GM19452 (cell line): Measurements from ENCODE around the gene EXOSC6.
"Not testable (repeated sequence)": the region's sequence is repeated elsewhere in the genome, so short reads cannot be mapped to it uniquely, and the experiment has no call there.

Experiments used
- ATAC-seq: cut with Tn5 transposase; IDR thresholded peaks from one replicate; pipeline ENCODE4 v1.9.1; 2021; ENCODE audit not compliant: unreplicated experiment

EXOSC6 gene

GRCh38 chr16:70251629-70252354, at the start of gene EXOSC6:
Gene EXOSC6 (minus strand): TSS chr16:70251940. CDS start chr16:70251900, 40 bp downstream.
- ATAC-seq: peak; percentile 85

DNA sequence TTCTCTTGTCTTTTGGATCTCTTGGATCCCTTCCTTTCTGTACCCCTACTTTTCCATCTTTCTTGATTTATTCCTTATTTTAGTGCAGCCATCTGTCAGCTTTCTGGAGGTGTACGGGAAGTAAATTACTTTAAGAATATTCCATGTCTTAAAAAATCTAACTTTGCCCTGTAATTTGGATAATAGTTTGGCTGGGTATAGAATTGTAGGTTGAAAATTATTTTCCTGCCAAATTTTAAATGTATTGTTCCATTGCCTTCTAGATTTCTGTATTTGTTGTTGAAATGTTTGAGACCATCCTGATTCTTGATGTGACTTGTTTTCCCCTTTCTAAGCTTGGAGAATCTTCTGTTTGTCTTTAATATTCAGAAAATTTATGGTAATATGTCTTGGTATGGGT, 49.4 kb upstream of the EXOSC6 start:
- ATAC-seq: no peak

- peak; percentile 71 for ATAC-seq
Measured at GRCh38 chr16:70298988-70299938, 47.5 kb upstream of the EXOSC6 start, which contains the start of gene DDX19B. Gene DDX19B (plus strand): TSS chr16:70299186. CDS start chr16:70299298, 112 bp downstream.

DNA sequence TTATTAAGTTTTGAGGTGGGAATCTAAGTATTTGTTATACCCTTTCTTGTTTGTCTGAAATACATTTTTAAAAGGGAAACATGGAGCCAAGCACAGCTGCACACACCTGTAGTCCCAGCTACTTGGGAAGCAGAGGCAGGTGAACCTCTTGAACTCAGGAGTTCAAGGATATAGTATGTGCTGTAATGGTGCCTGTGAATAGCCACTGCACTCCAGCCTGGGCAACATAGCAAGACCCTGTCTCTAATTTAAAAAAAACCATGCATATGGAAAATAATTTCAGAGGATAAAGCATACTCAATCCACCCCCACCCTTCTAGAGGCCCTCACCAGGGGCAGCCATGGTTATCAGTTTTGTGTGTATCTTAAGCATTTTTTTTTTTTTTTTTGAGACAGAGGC, 43.9 kb upstream of the EXOSC6 start:
- no peak for ATAC-seq

GRCh38 chr16:70294385-70295025, 42.8 kb upstream of the EXOSC6 start:
- ATAC-seq: no peak

- not testable (repeated sequence) for ATAC-seq
Measured at GRCh38 chr16:70292148-70292547, 40.4 kb upstream of the EXOSC6 start.

DNA sequence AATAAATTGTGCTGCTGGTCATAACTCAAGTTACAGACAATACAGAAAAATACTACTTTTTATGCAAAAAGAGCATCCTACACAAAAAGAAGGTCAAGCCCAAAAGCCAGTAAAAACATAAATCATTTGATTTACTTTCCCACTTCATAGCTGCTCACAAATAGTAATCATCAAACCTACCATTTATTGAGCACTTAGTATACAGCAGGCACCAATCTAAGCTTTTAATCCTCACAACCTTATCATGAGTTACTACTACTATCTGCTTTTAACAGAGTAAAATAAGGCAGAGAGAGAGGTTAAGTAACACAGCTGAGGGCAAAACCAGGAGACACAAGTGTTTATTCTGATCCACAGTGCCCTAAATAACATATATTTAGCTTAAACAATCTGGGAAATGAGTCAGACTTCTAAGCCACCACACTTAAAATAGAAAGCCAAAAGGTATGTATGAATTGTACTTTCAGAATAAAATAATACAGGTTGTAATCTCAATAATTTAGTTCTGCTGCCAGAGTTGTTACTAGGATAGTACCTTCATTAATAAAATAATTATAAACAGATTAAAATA, 39.3 kb upstream of the EXOSC6 start:
- no peak for ATAC-seq

DNA sequence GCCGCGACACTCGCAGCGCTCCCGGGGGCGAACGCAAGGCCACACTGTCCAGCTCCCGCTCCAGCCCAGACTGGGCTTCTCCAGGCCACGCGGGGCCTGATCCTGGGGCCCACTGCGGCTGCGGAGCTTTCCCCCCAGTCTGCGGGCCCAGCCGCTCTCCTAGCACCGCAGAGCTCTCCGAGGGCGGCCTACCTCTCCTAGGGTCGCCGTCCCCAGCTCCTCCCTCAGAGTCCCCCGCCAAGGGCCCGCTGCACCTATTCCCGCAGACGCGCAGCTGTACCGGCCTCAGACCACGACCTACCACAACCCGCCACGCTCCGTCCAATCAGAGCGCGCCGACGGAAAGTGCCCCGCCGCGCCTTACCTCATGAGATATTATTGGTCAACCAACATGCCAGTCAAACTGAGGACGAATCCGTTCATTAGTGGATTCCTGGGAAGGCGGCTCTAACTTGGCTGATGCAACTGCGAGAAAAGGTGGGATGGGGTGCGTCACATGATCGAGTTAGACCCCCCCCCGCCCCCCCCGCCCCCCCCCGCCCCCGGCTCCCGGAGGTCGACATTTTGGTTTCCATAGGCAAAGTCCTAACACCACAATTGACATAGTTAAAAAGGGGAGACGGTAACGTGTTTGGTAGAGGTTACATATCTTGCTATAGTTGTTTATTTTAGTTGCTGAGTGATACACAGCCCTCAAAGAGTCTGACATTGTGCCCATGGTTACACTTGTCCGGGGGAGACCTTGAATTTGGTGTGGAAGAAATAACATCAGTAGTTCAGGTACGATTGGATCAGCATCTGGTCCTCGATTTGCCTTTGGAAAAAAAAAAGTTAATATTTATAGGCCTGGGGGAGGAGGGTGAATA, 37.7 kb upstream of the EXOSC6 start, which contains the start of gene AARS1:
AARS1 (minus strand) TSS at position 278 of the 866 bp plus-strand sequence. CDS start 6,743 bp downstream, outside the sequence.
- peak; percentile 97 for ATAC-seq

DNA sequence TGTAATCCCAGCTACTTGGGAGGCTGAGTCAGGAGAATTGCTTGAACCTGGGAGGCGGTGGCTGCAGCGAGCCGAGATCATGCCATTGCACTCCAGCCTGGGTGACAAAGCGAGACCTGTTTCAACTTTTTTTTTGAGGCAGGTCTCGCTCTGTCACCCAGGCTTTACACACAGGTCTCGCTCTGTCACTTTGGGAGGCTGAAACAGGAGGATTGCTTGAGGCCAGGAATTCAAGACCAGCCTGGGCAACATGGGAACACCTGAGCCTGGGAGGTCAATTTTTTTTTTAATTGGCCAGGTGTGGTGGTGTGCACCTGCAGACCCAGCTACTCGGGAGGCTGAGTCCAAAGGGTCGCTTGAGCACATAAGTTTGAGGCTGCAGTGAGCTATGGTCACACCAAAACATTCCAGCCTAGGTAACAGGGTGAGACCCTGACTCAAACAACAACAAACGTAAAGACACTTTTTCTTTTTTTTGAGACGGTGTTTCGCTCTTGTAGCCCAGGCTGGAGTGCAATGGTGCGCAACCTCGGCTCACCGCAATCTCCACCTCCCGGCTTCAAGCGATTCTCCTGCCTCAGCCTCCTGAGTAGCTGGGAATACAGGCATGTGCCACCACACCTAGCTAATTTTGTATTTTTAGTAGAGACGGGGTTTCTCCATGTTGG, 35.7 kb upstream of the EXOSC6 start:
- ATAC-seq: not testable (repeated sequence)

DNA sequence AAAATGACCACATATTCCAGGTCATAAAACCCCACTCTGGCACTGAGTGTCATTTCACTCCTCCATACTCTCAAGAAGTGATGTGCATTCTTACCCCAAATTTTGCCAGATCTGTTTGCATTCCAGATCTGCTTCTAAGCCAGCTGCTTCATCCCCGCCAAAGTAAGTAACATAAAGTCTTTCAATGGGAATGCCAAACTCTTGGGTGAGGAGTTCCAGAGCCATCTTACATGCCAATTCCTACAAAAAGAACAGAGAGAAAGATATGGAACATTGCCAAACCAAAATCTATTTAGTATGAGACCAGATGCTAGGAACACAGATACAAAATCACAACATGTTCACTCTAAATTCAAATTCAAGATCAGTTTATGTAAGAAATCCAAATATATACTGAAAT, 24.7 kb upstream of the EXOSC6 start:
- ATAC-seq: no peak

- ATAC-seq: no peak
Measured at GRCh38 chr16:70271696-70272095, 20.0 kb upstream of the EXOSC6 start.

- ATAC-seq: no peak
Measured at GRCh38 chr16:70270176-70270575, 18.4 kb upstream of the EXOSC6 start.

DNA sequence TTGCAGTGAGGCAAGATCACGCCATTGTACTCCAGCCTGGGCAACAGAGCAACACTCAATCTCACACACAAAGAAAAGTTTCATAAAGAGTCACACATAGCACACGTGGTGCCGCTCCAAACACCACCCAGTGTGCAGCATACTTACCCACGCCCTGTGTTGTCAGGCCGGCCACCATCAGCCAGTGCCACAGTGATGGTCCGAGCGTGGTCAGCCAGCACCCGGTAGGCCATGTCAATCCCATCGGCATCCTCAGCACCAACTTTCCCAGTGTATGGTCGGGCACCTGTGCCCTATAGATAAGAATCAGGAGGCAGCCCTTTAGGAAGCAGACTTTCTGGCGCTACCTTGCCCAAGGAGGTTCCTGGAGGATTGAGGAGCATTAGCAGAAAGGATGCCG, 17.7 kb upstream of the EXOSC6 start:
- no peak for ATAC-seq

DNA sequence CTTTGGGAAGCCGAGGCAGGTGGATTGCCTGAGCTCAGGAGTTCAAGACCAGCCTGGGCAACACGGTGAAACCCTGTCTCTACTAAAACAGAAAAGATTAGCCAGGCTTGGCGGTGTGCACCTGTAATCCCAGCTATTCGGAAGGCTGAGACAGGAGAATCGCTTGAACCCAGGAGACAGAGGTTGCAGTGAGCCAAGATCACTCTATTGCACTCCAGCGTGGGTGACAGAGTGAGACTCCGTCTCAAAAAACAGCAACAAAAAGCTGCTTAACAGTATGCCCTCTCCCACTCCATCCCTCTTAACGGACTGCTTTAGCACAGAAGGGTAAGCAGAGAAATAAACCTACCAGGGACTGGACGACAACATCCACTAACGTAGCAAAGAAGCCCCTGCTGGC, 16.2 kb upstream of the EXOSC6 start:
- not testable (repeated sequence) for ATAC-seq

DNA sequence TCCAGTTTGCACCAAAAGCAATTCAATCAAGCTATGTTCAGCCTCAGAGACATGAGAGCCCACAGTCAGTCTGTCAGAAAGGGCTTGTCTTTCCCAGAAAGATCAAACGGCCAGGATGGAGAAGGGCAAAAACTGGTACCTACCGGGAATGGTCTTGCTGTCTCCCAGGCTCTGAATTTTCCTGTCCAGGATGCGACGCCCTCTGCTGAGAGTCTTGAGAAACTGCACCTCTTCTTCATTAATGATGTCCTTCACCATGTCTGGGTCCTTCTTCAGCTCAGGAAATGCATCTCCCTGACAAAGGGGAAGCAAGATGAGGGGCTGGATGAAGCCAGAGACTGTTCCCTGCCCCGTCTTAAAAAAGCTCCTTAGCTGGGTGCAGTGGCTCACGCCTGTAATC, 15.8 kb upstream of the EXOSC6 start:
- ATAC-seq: no peak

GRCh38 chr16:70259903-70260302, 8.2 kb upstream of the EXOSC6 start:
- not testable (repeated sequence) for ATAC-seq

DNA sequence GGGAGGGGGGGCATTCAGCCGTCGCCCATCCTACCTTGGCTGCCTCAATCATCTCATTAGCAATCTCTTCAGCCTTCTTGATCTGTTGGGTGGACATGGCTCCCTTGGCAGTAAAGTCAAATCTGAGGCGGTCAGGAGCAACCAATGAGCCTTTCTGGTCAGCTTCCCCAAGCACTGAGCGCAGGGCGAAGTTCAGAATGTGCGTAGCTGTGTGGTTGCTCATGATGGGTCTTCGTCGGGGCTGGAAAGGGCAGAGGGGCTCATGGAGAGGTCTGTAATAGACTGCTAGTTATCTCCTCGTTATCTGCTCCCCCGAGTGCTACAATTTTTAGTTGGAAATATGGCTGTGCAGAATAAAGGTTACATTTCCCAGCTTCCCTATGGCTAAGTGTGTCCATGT, 7.2 kb upstream of the EXOSC6 start:
- no peak for ATAC-seq

- no peak for ATAC-seq
Measured at GRCh38 chr16:70258065-70258464, 6.3 kb upstream of the EXOSC6 start.

DNA sequence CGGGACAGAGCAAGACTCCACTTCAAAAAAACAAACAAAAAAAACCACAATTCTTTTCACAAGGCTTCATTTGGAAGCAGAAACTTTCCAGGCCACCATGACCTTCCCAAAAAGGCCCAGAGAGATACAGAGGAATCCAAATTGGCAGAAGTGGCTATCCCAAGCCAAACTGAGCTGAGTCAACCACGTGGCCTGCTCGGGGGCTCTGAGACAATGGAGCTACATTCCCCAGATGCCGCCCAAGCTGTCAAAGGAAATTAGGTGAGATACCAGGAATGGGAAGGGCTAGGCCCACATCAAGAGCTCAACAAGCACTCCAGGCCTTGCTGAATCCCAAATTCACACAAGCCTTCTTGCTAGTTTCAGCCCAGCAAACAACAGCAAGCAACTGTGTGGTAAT, 5.7 kb upstream of the EXOSC6 start:
- ATAC-seq: no peak
